ENCODE results near the gene CEMIP2. TPM values are rescaled to one million over a fixed set of nuclear protein-coding genes. Genes with fewer than 3 reads are reported as not detected.

Gene CEMIP2
- total RNA-seq, 3 donors from 2014 or later (not counting 1 experiment from before 2014, with no cell fraction given), result 204 to 326 (median 230) TPM

DNA sequence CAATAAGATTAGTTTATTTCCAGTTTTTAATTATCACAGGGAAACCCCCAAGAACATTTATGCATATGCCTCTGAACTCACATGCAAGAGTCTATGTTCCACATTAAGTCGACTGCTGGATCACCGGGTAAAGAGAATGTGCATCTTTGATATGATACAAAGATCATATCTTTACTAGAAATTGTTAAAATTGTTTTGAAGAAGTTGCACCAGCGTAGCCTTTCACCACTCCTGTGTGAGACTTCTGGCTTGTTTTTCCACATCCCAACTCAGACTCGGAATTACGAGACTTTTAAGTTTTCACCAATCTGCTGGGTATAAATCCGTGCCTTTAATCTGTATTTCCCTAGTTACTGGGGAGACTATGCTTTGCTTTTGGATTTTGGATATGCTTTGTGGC lies 113.2 kb downstream of the CEMIP2 start:
- TF ChIP-seq, protein P1, sequence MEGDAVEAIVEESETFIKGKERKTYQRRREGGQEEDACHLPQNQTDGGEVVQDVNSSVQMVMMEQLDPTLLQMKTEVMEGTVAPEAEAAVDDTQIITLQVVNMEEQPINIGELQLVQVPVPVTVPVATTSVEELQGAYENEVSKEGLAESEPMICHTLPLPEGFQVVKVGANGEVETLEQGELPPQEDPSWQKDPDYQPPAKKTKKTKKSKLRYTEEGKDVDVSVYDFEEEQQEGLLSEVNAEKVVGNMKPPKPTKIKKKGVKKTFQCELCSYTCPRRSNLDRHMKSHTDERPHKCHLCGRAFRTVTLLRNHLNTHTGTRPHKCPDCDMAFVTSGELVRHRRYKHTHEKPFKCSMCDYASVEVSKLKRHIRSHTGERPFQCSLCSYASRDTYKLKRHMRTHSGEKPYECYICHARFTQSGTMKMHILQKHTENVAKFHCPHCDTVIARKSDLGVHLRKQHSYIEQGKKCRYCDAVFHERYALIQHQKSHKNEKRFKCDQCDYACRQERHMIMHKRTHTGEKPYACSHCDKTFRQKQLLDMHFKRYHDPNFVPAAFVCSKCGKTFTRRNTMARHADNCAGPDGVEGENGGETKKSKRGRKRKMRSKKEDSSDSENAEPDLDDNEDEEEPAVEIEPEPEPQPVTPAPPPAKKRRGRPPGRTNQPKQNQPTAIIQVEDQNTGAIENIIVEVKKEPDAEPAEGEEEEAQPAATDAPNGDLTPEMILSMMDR (IDR thresholded peaks at IDR 0.05), result no peak
- Histone ChIP-seq H3K27me3 (ENCODE audit: control insufficient read depth, insufficient read depth, low read length) (no peaks in the 10 kb centered on the region), H3K4me1 (ENCODE audit: control insufficient read depth, insufficient read depth, low read length) (peaks cover 2% of the 10 kb centered on the region), H3K27ac (ENCODE audit: low read length) (no peak overlapping the region), H3K9me3 (ENCODE audit: control insufficient read depth, insufficient read depth, low read length) (peaks cover 5% of the 10 kb centered on the region), H3K36me3 (ENCODE audit: control insufficient read depth, insufficient read depth, low read length) (no peaks in the 10 kb centered on the region), H3K4me3 (ENCODE audit: low read length) (no peak overlapping the region)
- DNase-seq (no peak), ATAC-seq (no peak)
- 91% methylated on average over 4 of the region's 6 CpGs for WGBS (ENCODE audit: insufficient coverage)
- intact Hi-C loops (cut with micrococcal nuclease), result no loop called here
- Mint-ChIP-seq H3K36me3 (no peaks in the 10 kb centered on the region), H3K27ac (no peak overlapping the region), H3K27me3 (ENCODE audit: low read depth in 2 of 2) (no peaks in the 10 kb centered on the region), H3K9me3 (no peaks in the 10 kb centered on the region), H3K4me1 (peaks cover 19 to 27% of the 10 kb centered on the region in 2 donors), H3K4me3 (no peak overlapping the region)

DNA sequence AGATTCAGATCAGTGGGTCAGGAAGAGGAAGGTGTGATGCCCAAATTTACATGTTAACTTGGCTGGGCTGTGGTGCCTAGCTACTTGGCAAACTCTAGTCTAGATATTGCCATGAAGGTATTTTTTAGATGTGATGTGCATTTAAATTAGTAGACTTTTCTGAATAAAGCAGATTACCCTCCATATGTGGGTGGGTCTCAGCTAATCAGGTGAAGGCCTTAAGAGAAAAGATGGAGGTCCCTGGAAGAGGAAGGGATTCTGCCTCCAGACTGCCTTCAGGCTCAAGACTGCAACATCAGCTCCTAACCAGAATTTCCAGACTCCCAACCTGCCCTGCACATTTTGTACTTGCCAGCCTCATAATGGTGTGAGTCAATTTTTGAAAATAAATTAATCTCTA lies 115.8 kb downstream of the CEMIP2 start:
- no peak for DNase-seq
- no peak for ATAC-seq
- TF ChIP-seq, protein P1 (IDR thresholded peaks at IDR 0.05), result no peak
- H3K27ac ChIP-seq (ENCODE audit: low read length), result no peak overlapping the region
- intact Hi-C loops (cut with micrococcal nuclease), result no loop called here
- H3K9me3 ChIP-seq (ENCODE audit: control insufficient read depth, insufficient read depth, low read length), result peaks cover 5% of the 10 kb centered on the region
- H3K36me3 ChIP-seq (ENCODE audit: control insufficient read depth, insufficient read depth, low read length), result no peaks in the 10 kb centered on the region
- H3K27ac Mint-ChIP-seq, result no peak overlapping the region
- H3K9me3 Mint-ChIP-seq, result no peaks in the 10 kb centered on the region
- H3K4me1 Mint-ChIP-seq, result peaks cover 22 to 23% of the 10 kb centered on the region in 2 donors
- no peaks in the 10 kb centered on the region for H3K27me3 Mint-ChIP-seq (ENCODE audit: low read depth in 2 of 2)
- no peaks in the 10 kb centered on the region for H3K36me3 Mint-ChIP-seq
- peaks cover 6% of the 10 kb centered on the region for H3K4me1 ChIP-seq (ENCODE audit: control insufficient read depth, insufficient read depth, low read length)
- no peaks in the 10 kb centered on the region for H3K27me3 ChIP-seq (ENCODE audit: control insufficient read depth, insufficient read depth, low read length)
- no peak overlapping the region for H3K4me3 ChIP-seq (ENCODE audit: low read length)
- H3K4me3 Mint-ChIP-seq, result no peak overlapping the region

- Histone ChIP-seq H3K4me1 (ENCODE audit: control insufficient read depth, insufficient read depth, low read length) (peaks cover 22% of the 10 kb centered on the region), H3K9me3 (ENCODE audit: control insufficient read depth, insufficient read depth, low read length) (no peaks in the 10 kb centered on the region), H3K4me3 (ENCODE audit: low read length) (no peak overlapping the region), H3K36me3 (ENCODE audit: control insufficient read depth, insufficient read depth, low read length) (no peaks in the 10 kb centered on the region), H3K27ac (ENCODE audit: low read length) (no peak overlapping the region), H3K27me3 (ENCODE audit: control insufficient read depth, insufficient read depth, low read length) (no peaks in the 10 kb centered on the region)
- TF ChIP-seq, protein P1 (IDR thresholded peaks at IDR 0.05), result no peak
- 96% methylated on average over 1 of the region's 1 CpG for WGBS (ENCODE audit: insufficient coverage)
- DNase-seq, result no peak
- peak overlapping the region; percentile 23 for H3K4me3 Mint-ChIP-seq
- peaks cover 39 to 44% of the 10 kb centered on the region in 2 donors for H3K4me1 Mint-ChIP-seq
- no peak overlapping the region for H3K27ac Mint-ChIP-seq
- H3K36me3 Mint-ChIP-seq, result no peaks in the 10 kb centered on the region
- H3K27me3 Mint-ChIP-seq (ENCODE audit: low read depth in 2 of 2), result no peaks in the 10 kb centered on the region
- no peaks in the 10 kb centered on the region for H3K9me3 Mint-ChIP-seq
- no peak for ATAC-seq
- intact Hi-C loops (cut with micrococcal nuclease), result no loop called here
Measured at GRCh38 chr9:71648453-71648852, 119.9 kb downstream of the CEMIP2 start.

DNA sequence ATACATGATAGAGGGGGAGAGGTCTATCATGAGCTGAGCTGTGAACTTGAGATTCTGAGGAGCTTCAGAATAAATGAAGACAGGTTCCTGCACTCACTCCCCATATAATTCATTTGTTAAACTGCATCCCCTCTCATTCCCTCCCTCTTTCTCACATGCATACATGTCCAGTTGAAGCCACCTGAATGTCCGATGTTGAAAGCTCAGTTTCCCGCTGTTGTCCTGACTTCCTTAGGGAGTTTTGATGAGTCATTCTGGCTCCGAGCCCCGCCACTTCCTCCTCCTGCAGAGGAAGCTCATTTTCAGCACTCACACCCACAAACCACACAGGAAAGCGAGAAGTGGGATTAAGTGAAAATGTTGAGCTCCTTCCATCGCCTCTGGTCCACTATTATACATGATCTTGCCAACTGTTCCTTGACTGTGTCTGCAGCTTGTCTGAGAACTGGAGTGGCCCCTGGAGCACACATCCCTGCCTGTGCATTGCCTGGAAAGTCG lies 121.2 kb downstream of the CEMIP2 start:
- intact Hi-C loops (cut with micrococcal nuclease), result no loop called here
- H3K27ac ChIP-seq (ENCODE audit: low read length), result no peak overlapping the region
- DNase-seq (peak in 1 of 2 donors; percentile 51), ATAC-seq (peak in 2 of 3 donors; percentile 31 to 34)
- H3K4me3 Mint-ChIP-seq, result peak overlapping the region; percentile 86
- no peak overlapping the region for H3K4me3 ChIP-seq (ENCODE audit: low read length)
- peaks cover 36 to 41% of the 10 kb centered on the region in 2 donors for H3K4me1 Mint-ChIP-seq
- no peaks in the 10 kb centered on the region for H3K9me3 ChIP-seq (ENCODE audit: control insufficient read depth, insufficient read depth, low read length)
- peaks cover 23% of the 10 kb centered on the region for H3K4me1 ChIP-seq (ENCODE audit: control insufficient read depth, insufficient read depth, low read length)
- H3K27ac Mint-ChIP-seq, result peak overlapping the region in 1 of 2 donors; percentile 31
- 2% methylated on average over 6 of the region's 7 CpGs for WGBS (ENCODE audit: insufficient coverage)
- no peaks in the 10 kb centered on the region for H3K27me3 Mint-ChIP-seq (ENCODE audit: low read depth in 2 of 2)
- H3K36me3 Mint-ChIP-seq, result no peaks in the 10 kb centered on the region
- H3K36me3 ChIP-seq (ENCODE audit: control insufficient read depth, insufficient read depth, low read length), result no peaks in the 10 kb centered on the region
- H3K27me3 ChIP-seq (ENCODE audit: control insufficient read depth, insufficient read depth, low read length), result no peaks in the 10 kb centered on the region
- TF ChIP-seq, protein P1 (IDR thresholded peaks at IDR 0.05), result no peak
- no peaks in the 10 kb centered on the region for H3K9me3 Mint-ChIP-seq

All from natural killer cell (primary cell).